ENCODE measurements around the gene RARRES1.

RARRES1 gene

GRCh38 chr3:158763421-158763820 is 31.2 kb upstream of the RARRES1 start:
- no peak for DNase-seq

- no peak for DNase-seq
Measured at GRCh38 chr3:158762701-158763100, 30.4 kb upstream of the RARRES1 start.

GRCh38 chr3:158761350-158761749 is 29.1 kb upstream of the RARRES1 start:
- DNase-seq = no peak

GRCh38 chr3:158755421-158755820 is 23.2 kb upstream of the RARRES1 start:
- no peak for DNase-seq

GRCh38 chr3:158753854-158754253 is 21.6 kb upstream of the RARRES1 start:
- DNase-seq = no peak

GRCh38 chr3:158751316-158751715 is 19.1 kb upstream of the RARRES1 start:
- DNase-seq = no peak

GRCh38 chr3:158750016-158750415 is 17.8 kb upstream of the RARRES1 start:
- no peak for DNase-seq

GRCh38 chr3:158749526-158749925 is 17.3 kb upstream of the RARRES1 start:
- DNase-seq = no peak

- no peak for DNase-seq
Measured at GRCh38 chr3:158748237-158748828, 16.1 kb upstream of the RARRES1 start.

- no peak for DNase-seq
Measured at GRCh38 chr3:158747417-158747816, 15.2 kb upstream of the RARRES1 start.

- no peak for DNase-seq
Measured at GRCh38 chr3:158745551-158745950, 13.3 kb upstream of the RARRES1 start.

GRCh38 chr3:158744567-158745288 is 12.5 kb upstream of the RARRES1 start:
- no peak for DNase-seq

GRCh38 chr3:158743664-158744566 is 11.7 kb upstream of the RARRES1 start:
- no peak for DNase-seq

GRCh38 chr3:158742871-158743663 is 10.8 kb upstream of the RARRES1 start:
- peak; percentile 80 for DNase-seq

- no peak for DNase-seq
Measured at GRCh38 chr3:158739661-158740060, 7.4 kb upstream of the RARRES1 start.

- no peak for DNase-seq
Measured at GRCh38 chr3:158739078-158739477, 6.8 kb upstream of the RARRES1 start.

- no peak for DNase-seq
Measured at GRCh38 chr3:158738653-158739052, 6.4 kb upstream of the RARRES1 start.

GRCh38 chr3:158737976-158738615 is 5.8 kb upstream of the RARRES1 start:
- DNase-seq = no peak

- no peak for DNase-seq
Measured at GRCh38 chr3:158737410-158737809, 5.2 kb upstream of the RARRES1 start.

GRCh38 chr3:158735296-158736033 is 3.2 kb upstream of the RARRES1 start:
- DNase-seq = no peak

- DNase-seq = no peak
Measured at GRCh38 chr3:158733656-158734055, 1.4 kb upstream of the RARRES1 start.

GRCh38 chr3:158732856-158733200 is 571 bp upstream of the RARRES1 start:
- no peak for DNase-seq

Measured in DMS 273 treated with DMSO at 0.1 percent for 48 hours (cell line).